Endothelial cell of umbilical vein (primary cell): ENCODE measurements around the gene NRG3.

Source experiments
- EZH2 ChIP-seq: IDR thresholded peaks from 2 replicates; pipeline ENCODE4 v1.6.1; 2012; ENCODE audit warnings: borderline replicate concordance, low read depth, mild to moderate bottlenecking, moderate library complexity, low read length, inconsistent platforms; ENCODE audit not compliant: severe bottlenecking
- JUN ChIP-seq: IDR thresholded peaks from 2 replicates; pipeline ENCODE4 v1.6.1; 2011; ENCODE audit warnings: borderline replicate concordance, low read depth; ENCODE audit not compliant: insufficient read length, insufficient read depth
- MYC ChIP-seq: IDR thresholded peaks from one replicate; pipeline ENCODE4 v1.6.1; 2011; ENCODE audit warnings: mild to moderate bottlenecking, low read depth, low read length
- POLR2A ChIP-seq: IDR thresholded peaks from 2 replicates; pipeline ENCODE4 v1.6.1; 2012; ENCODE audit warnings: low read depth, mild to moderate bottlenecking, control low read depth, low read length
- POLR2AphosphoS5 ChIP-seq: IDR thresholded peaks from 2 replicates; pipeline ENCODE4 v1.6.1; 2012; ENCODE audit warnings: low read depth, mild to moderate bottlenecking, control low read depth, low read length, moderate library complexity; ENCODE audit not compliant: insufficient read depth
- TF ChIP-seq, protein P1 (sequence below), 2 donors: IDR thresholded peaks; 1 replicate in 1 of 2; 2 replicates in 1 of 2; pipeline ENCODE4 v1.5.1; 2011; ENCODE audit warnings: low read length in 2 of 2, mild to moderate bottlenecking in 2 of 2, moderate library complexity in 2 of 2, control low read depth in 1 of 2, inconsistent platforms in 1 of 2, low read depth in 1 of 2; ENCODE audit not compliant: insufficient read depth in 1 of 2; ENCODE audit errors: extremely low read depth in 1 of 2
- TF ChIP-seq, protein P2 (sequence below): IDR thresholded peaks from 2 replicates; pipeline ENCODE4 v1.6.1; 2011; ENCODE audit not compliant: insufficient read depth, insufficient read length

DNA sequence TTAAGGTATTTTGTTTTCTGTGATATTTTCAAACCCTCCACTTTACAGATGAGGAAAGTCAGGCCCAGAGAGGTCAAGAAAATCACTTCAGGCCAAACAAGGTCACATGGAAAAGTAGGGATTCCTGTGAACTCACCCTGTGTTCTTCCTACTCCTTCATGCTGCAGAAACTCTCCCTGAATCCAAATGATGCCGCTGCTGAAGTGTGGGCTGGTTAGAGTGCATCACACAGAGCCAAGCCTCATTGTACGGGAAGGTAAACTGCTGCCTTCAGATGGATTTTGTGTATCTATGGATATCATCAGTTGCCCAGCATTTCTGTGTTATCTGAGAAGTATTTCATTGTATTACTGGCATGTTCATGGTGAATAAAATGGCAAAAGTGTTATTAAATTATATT, 75.4 kb downstream of the NRG3 start:
- TF ChIP-seq, protein P1, sequence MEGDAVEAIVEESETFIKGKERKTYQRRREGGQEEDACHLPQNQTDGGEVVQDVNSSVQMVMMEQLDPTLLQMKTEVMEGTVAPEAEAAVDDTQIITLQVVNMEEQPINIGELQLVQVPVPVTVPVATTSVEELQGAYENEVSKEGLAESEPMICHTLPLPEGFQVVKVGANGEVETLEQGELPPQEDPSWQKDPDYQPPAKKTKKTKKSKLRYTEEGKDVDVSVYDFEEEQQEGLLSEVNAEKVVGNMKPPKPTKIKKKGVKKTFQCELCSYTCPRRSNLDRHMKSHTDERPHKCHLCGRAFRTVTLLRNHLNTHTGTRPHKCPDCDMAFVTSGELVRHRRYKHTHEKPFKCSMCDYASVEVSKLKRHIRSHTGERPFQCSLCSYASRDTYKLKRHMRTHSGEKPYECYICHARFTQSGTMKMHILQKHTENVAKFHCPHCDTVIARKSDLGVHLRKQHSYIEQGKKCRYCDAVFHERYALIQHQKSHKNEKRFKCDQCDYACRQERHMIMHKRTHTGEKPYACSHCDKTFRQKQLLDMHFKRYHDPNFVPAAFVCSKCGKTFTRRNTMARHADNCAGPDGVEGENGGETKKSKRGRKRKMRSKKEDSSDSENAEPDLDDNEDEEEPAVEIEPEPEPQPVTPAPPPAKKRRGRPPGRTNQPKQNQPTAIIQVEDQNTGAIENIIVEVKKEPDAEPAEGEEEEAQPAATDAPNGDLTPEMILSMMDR (IDR thresholded peaks at IDR 0.05; ENCODE audit: extremely low read depth in 1 of 2, insufficient read depth in 1 of 2, low read depth in 1 of 2, low read length in 2 of 2) = no peak
- TF ChIP-seq POLR2A (no peak), JUN (no peak), POLR2AphosphoS5 (no peak), EZH2 (no peak), MYC (no peak)
- TF ChIP-seq, protein P2, sequence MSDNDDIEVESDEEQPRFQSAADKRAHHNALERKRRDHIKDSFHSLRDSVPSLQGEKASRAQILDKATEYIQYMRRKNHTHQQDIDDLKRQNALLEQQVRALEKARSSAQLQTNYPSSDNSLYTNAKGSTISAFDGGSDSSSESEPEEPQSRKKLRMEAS = no peak
